ENCODE results near the gene ORC3.

ORC3 gene

DNA sequence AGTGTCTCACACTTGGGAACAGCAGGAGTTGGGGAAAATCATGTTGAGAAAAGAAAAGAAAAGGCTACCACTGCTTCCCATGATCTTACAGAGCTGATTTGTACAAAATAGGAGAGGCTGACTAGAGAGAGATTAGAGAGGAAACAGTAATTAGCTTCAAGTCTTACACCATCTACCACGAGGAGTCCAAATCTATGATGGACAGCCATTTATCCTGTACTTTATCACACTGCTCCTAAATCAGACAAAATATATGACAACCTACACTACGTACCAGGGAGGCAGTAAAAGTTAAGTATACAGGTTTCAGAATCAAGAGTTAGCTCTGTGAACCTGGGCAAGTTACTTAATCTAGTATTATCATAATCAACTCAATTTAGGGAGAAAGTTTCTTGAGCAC is 38.1 kb upstream of the ORC3 start:
- no peaks in the 10 kb centered on the region for H3K4me1 ChIP-seq (ENCODE audit: insufficient read depth, low read length)
- H3K36me3 ChIP-seq (ENCODE audit: insufficient read depth, low read length) = peaks cover 52% of the 10 kb centered on the region
- ATAC-seq (ENCODE audit: insufficient read depth, low read depth) = no peak
- no peak for DNase-seq
- no peaks in the 10 kb centered on the region for H3K9me3 ChIP-seq (ENCODE audit: insufficient read depth, low read length, severe bottlenecking)
- no peak overlapping the region for H2AFZ ChIP-seq (ENCODE audit: low read depth, low read length)
- H3K9ac ChIP-seq (ENCODE audit: low read depth, low read length) = no peak overlapping the region
- no peak overlapping the region for H3K27ac ChIP-seq (ENCODE audit: low read length)
- H3K79me2 ChIP-seq (ENCODE audit: insufficient read depth, low read length) = no peaks in the 10 kb centered on the region
- TF ChIP-seq EZH2 (IDR thresholded peaks at IDR 0.05; ENCODE audit: borderline replicate concordance, low read depth, low read length, severe bottlenecking) = no peak
- TF ChIP-seq, protein P1, sequence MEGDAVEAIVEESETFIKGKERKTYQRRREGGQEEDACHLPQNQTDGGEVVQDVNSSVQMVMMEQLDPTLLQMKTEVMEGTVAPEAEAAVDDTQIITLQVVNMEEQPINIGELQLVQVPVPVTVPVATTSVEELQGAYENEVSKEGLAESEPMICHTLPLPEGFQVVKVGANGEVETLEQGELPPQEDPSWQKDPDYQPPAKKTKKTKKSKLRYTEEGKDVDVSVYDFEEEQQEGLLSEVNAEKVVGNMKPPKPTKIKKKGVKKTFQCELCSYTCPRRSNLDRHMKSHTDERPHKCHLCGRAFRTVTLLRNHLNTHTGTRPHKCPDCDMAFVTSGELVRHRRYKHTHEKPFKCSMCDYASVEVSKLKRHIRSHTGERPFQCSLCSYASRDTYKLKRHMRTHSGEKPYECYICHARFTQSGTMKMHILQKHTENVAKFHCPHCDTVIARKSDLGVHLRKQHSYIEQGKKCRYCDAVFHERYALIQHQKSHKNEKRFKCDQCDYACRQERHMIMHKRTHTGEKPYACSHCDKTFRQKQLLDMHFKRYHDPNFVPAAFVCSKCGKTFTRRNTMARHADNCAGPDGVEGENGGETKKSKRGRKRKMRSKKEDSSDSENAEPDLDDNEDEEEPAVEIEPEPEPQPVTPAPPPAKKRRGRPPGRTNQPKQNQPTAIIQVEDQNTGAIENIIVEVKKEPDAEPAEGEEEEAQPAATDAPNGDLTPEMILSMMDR (IDR thresholded peaks at IDR 0.05; ENCODE audit: borderline replicate concordance, extremely low read depth, low read length, poor library complexity, severe bottlenecking) = no peak
- H3K4me2 ChIP-seq (ENCODE audit: insufficient read depth, low read length) = no peak overlapping the region
- H3K27me3 ChIP-seq (ENCODE audit: insufficient read depth, low read length, poor library complexity) = no peaks in the 10 kb centered on the region
- no peak overlapping the region for H3K4me3 ChIP-seq (ENCODE audit: low read depth in 1 of 2, low read length in 2 of 2)
- no peaks in the 10 kb centered on the region for H4K20me1 ChIP-seq (ENCODE audit: insufficient read depth, low read length)

DNA sequence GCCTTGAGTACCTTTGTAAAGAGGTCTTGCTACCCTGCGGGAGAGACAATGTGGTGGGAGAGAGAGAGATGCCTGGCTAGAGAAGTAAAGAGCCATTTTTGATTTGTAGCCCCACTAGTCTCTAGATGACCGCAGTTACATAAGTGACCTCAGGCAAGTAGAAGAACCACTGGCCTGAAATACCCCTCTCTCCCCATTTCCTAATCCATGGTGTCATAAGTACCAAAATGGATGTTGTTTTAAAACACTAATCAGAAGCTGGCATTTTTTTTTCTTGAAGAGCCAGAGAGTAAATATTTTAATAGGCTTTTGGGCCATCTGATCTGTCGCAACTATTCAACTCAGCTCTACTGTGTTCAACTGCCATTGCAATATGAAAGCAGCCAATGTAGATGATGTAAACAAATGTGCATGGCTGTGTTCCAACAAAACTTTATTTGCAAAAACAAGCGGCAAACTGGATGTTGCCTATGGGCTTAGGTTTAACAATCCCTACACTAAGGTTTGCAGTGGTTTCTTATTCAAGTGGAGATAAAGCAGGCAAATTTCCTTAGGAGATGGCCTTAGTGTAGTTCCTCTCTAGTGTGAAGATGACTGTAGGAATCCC is 36.7 kb upstream of the ORC3 start:
- ATAC-seq (ENCODE audit: insufficient read depth, low read depth) (no peak), DNase-seq (no peak)
- no peak overlapping the region for H2AFZ ChIP-seq (ENCODE audit: low read depth, low read length)
- H3K79me2 ChIP-seq (ENCODE audit: insufficient read depth, low read length) = no peaks in the 10 kb centered on the region
- H3K9me3 ChIP-seq (ENCODE audit: insufficient read depth, low read length, severe bottlenecking) = no peaks in the 10 kb centered on the region
- H3K4me1 ChIP-seq (ENCODE audit: insufficient read depth, low read length) = no peaks in the 10 kb centered on the region
- no peaks in the 10 kb centered on the region for H3K27me3 ChIP-seq (ENCODE audit: insufficient read depth, low read length, poor library complexity)
- H4K20me1 ChIP-seq (ENCODE audit: insufficient read depth, low read length) = no peaks in the 10 kb centered on the region
- no peak overlapping the region for H3K9ac ChIP-seq (ENCODE audit: low read depth, low read length)
- H3K4me3 ChIP-seq (ENCODE audit: low read depth in 1 of 2, low read length in 2 of 2) = no peak overlapping the region
- H3K4me2 ChIP-seq (ENCODE audit: insufficient read depth, low read length) = no peak overlapping the region
- no peak overlapping the region for H3K27ac ChIP-seq (ENCODE audit: low read length)
- TF ChIP-seq EZH2 (IDR thresholded peaks at IDR 0.05; ENCODE audit: borderline replicate concordance, low read depth, low read length, severe bottlenecking) = no peak
- TF ChIP-seq, protein P1 (IDR thresholded peaks at IDR 0.05; ENCODE audit: borderline replicate concordance, extremely low read depth, low read length, poor library complexity, severe bottlenecking) = no peak
- peaks cover 54% of the 10 kb centered on the region for H3K36me3 ChIP-seq (ENCODE audit: insufficient read depth, low read length)

DNA sequence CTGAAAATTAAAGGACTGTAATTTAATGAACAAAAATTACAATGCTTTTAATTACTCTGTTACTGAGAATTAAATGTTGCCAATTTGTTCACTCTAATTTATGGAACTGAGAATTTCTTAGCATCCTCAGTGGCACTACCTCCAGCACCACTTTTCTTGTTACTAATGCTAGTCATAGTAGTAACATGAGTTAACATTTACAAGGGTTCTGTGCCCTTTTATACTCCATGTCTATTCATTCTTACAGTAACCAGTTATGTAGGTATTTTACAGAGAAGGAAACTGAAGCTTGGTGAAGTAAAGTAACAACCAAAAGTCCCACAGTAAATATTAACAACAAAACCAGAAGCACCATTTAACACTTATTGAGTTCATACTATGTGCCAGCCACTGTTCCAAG is 34.4 kb upstream of the ORC3 start:
- DNase-seq (no peak), ATAC-seq (ENCODE audit: insufficient read depth, low read depth) (no peak)
- H3K27me3 ChIP-seq (ENCODE audit: insufficient read depth, low read length, poor library complexity) = no peaks in the 10 kb centered on the region
- no peaks in the 10 kb centered on the region for H3K9me3 ChIP-seq (ENCODE audit: insufficient read depth, low read length, severe bottlenecking)
- H4K20me1 ChIP-seq (ENCODE audit: insufficient read depth, low read length) = no peaks in the 10 kb centered on the region
- no peak overlapping the region for H3K4me3 ChIP-seq (ENCODE audit: low read depth in 1 of 2, low read length in 2 of 2)
- no peak overlapping the region for H2AFZ ChIP-seq (ENCODE audit: low read depth, low read length)
- H3K79me2 ChIP-seq (ENCODE audit: insufficient read depth, low read length) = no peaks in the 10 kb centered on the region
- no peaks in the 10 kb centered on the region for H3K4me1 ChIP-seq (ENCODE audit: insufficient read depth, low read length)
- H3K36me3 ChIP-seq (ENCODE audit: insufficient read depth, low read length) = peaks cover 55% of the 10 kb centered on the region; the same call in 1 of the 2 replicates
- no peak overlapping the region for H3K4me2 ChIP-seq (ENCODE audit: insufficient read depth, low read length)
- TF ChIP-seq EZH2 (IDR thresholded peaks at IDR 0.05; ENCODE audit: borderline replicate concordance, low read depth, low read length, severe bottlenecking) = no peak
- TF ChIP-seq, protein P1 (IDR thresholded peaks at IDR 0.05; ENCODE audit: borderline replicate concordance, extremely low read depth, low read length, poor library complexity, severe bottlenecking) = no peak
- H3K9ac ChIP-seq (ENCODE audit: low read depth, low read length) = no peak overlapping the region
- no peak overlapping the region for H3K27ac ChIP-seq (ENCODE audit: low read length)

All from DND-41 (cell line).